IPS-18c (cell line): ENCODE results near the gene GALK2.
A peak's percentile ranks its signal among the peaks of the same experiment; 100 is the strongest.

ENCODE experiments used
- H3K4me3 ChIP-seq: 2 replicates; pipeline ENCODE4 v1.7.0; 2013; ENCODE audit warnings: low read depth, mild to moderate bottlenecking, low read length, moderate library complexity; ENCODE audit not compliant: insufficient read depth
- H3K9me3 ChIP-seq: one replicate; pipeline ENCODE4 v1.6.1; 2013; ENCODE audit warnings: mild to moderate bottlenecking, low read length, moderate library complexity; ENCODE audit not compliant: control insufficient read depth, insufficient read depth

The GALK2 gene

GRCh38 chr15:49169880-49170597, at the start of gene GALK2:
Gene GALK2 (plus strand): TSS chr15:49170247. CDS start chr15:49170323, 76 bp downstream.
- peak within 1 kb of the TSS; percentile 71 for H3K4me3 ChIP-seq

GRCh38 chr15:49120832-49121231, 49.2 kb upstream of the GALK2 start:
- Histone ChIP-seq H3K9me3 (no peaks in the 10 kb centered on the region), H3K4me3 (no peak overlapping the region)

More at GRCh38 chr15:49169880-49170597, at the start of gene GALK2:
- H3K9me3 ChIP-seq, result no peaks in the 10 kb centered on the region

GRCh38 chr15:49121901-49122300, 48.1 kb upstream of the GALK2 start:
- no peaks in the 10 kb centered on the region for H3K9me3 ChIP-seq

DNA sequence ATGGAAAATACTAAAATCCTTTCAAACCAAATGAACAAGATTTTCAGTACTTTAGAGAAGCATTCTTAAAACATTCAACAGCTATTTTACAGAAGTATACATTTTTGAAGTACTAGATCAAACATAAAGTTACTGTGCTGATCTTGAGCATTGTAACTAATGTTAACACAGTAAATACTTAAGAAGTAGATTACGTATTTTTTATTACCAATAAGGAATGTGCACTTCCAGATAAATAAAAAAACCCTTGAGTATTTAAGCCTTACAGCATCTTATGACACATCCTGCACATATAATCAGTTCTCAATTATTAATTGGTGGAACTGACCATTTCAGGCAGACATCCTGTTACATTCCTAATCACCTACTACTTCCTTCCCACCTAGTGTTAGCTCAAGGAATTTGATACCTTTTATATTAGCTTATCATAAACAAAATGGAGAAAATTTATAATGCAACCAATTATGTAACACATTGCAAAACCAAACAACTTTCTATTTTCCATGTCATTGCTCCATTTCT, 47.4 kb upstream of the GALK2 start:
- no peaks in the 10 kb centered on the region for H3K9me3 ChIP-seq
- no peak overlapping the region for H3K4me3 ChIP-seq

More at GRCh38 chr15:49121901-49122300, 48.1 kb upstream of the GALK2 start:
- H3K4me3 ChIP-seq, result no peak overlapping the region

GRCh38 chr15:49124371-49124770, 45.7 kb upstream of the GALK2 start:
- H3K4me3 ChIP-seq, result no peak overlapping the region
- H3K9me3 ChIP-seq, result no peaks in the 10 kb centered on the region

DNA sequence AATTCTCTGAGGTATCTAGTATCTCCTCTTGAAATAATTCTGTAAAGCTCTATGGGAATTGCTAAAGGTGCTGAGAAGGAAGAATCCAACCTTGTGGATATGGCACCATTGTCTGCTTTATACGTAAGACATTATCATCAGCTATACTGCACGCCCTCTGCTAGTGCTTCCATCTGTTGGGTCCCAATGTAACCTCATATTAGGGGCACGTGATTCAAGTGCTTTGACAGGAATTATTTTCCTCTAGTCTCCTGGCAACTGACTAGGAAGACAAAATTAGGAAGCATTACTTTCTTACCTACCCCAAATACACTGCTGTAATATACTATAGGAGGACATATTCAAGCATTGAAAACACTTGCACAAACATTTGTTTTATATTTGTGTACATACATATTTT, 38.6 kb upstream of the GALK2 start:
- no peaks in the 10 kb centered on the region for H3K9me3 ChIP-seq
- H3K4me3 ChIP-seq, result no peak overlapping the region

- Histone ChIP-seq H3K4me3 (no peak overlapping the region), H3K9me3 (no peaks in the 10 kb centered on the region)
Measured at GRCh38 chr15:49134683-49135341, 35.2 kb upstream of the GALK2 start.

GRCh38 chr15:49135342-49135857, 34.6 kb upstream of the GALK2 start:
- H3K4me3 ChIP-seq, result no peak overlapping the region

DNA sequence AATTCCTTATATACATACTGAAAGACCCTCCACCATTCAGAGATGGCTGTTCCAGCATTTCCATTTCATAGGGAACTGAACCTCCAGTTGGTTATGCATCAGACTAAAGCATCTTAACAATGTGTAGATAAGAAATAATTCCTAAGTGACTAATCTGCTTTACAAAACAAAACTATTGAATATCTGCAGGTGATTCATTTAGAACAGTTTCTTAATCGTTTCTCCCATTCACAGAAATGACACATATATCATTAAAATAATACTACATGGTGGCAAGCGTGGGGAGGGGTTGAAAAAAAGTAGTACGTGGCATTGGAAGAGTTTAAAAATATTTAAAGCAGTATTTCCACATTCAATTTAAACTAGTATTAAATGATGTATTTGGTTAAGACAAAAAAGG, 34.1 kb upstream of the GALK2 start:
- no peak overlapping the region for H3K4me3 ChIP-seq
- no peaks in the 10 kb centered on the region for H3K9me3 ChIP-seq

More at GRCh38 chr15:49135342-49135857, 34.6 kb upstream of the GALK2 start:
- H3K9me3 ChIP-seq, result no peaks in the 10 kb centered on the region

DNA sequence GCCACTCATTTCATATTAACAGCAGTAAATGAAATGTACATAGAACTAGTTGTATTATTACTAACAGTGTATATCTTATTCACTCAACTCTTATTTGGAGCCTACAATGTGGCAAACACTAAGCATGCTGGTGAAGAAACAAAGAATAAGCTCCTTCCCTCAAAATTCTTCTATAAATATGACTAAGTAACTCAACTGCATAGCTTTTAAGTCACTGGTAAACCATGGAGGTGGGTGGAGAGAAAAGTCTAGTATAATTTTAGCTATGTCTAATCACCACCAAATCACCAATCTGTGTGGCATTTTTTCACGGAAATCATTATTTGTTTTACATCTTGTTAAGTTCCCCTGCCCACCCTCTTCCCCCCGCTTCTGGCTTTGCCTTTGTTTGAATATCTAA, 32.2 kb upstream of the GALK2 start:
- no peak overlapping the region for H3K4me3 ChIP-seq

GRCh38 chr15:49145651-49146609, 24.1 kb upstream of the GALK2 start:
- Histone ChIP-seq H3K9me3 (no peaks in the 10 kb centered on the region), H3K4me3 (no peak overlapping the region)

More for the DNA sequence above, 32.2 kb upstream of the GALK2 start:
- no peaks in the 10 kb centered on the region for H3K9me3 ChIP-seq

GRCh38 chr15:49148298-49148697, 21.7 kb upstream of the GALK2 start:
- Histone ChIP-seq H3K4me3 (no peak overlapping the region), H3K9me3 (no peaks in the 10 kb centered on the region)

- Histone ChIP-seq H3K9me3 (no peaks in the 10 kb centered on the region), H3K4me3 (no peak overlapping the region)
Measured at GRCh38 chr15:49148727-49149126, 21.3 kb upstream of the GALK2 start.

- H3K9me3 ChIP-seq, result no peaks in the 10 kb centered on the region
- H3K4me3 ChIP-seq, result no peak overlapping the region
Measured at GRCh38 chr15:49151831-49152230, 18.2 kb upstream of the GALK2 start.

DNA sequence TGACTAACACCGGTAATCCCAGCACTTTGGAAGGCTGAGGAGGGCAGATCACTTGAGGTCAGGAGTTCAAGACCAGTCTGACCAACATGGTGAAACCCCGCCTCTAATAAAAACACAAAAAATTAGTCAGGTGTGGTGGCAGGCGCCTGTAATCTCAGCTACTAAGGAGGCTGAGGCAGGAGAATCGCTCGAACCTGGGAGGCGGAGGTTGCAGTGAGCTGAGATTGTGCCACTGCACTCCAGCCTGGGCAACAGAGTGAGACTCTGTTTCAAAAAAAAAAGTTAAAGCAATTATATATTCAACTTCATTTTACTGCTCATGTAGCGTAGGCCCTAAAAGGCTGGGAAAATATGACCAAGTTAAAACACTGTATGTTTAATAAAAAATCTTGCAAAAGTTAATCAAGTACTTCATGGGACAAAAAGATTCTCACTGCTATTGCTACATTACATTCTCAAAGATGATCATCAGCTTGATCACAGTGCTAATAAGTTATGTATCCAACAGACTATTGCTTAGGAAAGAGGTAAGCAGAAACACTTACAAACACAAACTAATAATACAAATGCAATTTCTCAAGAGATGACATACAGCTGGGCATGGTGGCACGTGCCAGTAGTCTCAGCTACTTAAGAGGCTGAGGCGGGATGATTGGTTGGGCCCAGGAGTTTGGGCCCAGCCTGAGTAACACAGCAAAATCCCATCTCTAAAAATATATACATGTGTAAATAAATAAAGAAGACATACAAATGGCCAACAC, 17.3 kb upstream of the GALK2 start:
- Histone ChIP-seq H3K9me3 (no peaks in the 10 kb centered on the region), H3K4me3 (no peak overlapping the region)

- H3K4me3 ChIP-seq, result peak overlapping the region; percentile 83
- no peaks in the 10 kb centered on the region for H3K9me3 ChIP-seq
Measured at GRCh38 chr15:49154359-49154758, 15.7 kb upstream of the GALK2 start.

DNA sequence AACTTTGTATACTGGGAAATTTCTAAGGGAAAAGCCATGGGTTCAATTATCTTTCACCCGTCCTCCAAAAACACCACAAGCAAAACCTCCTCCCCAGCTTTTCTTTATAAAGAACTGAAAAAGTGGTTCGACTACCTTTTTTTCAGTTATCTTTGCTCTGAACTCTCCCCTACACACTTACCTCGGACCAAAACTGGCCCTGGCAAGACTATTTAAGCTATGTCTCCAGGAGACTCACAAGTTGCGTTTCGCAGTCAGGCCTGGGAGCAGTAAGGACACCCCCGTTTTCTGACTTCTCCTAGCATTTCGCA, 15.3 kb upstream of the GALK2 start:
- H3K9me3 ChIP-seq, result no peaks in the 10 kb centered on the region
- peak overlapping the region; percentile 83 for H3K4me3 ChIP-seq
